K562 (cell line): ENCODE data around the gene CEACAM21. TPM values are rescaled to one million over a fixed set of nuclear protein-coding genes. Genes with fewer than 3 reads are reported as not detected.

Experiments used
- ATAC-seq: fragments of 200-7000 bp; cut with Tn5 transposase; 3 replicates; pipeline ENCODE4 v1.9.1; 2020; ENCODE audit warnings: moderate library complexity
- BruUV-seq: library from RNA; stranded (reverse); fragments of 400-500 nt; replicated peaks from 2 replicates; lab custom pipeline; 2021; lab: Mats Ljungman, UMichigan
- CTCF ChIA-PET: fragments of 300-600 bp; formaldehyde crosslinking; extraction: SDS; loops from one replicate; lab custom pipeline; 2021; ENCODE audit warnings: low intra/inter-chr PET ratio; lab: Yijun Ruan, JAX
- POLR2A ChIA-PET: fragments of 300-600, 350-650 bp; sonication (Branson Sonifier 250); formaldehyde crosslinking; extraction: SDS; loops from one replicate; lab custom pipeline; 2021; ENCODE audit warnings: antibody characterized with exemption, inconsistent platforms; lab: Yijun Ruan, JAX
- DNase-seq, 4 experiments: peaks; one replicate each; pipeline versions ENCODE4 v3.0.0 to v3.0.0-alpha.2; 2011 to 2018; ENCODE audit warnings: low spot score in 3 of 4, mixed read lengths in 3 of 4; ENCODE audit errors: extremely low read depth in 1 of 4
- FAIRE-seq: peaks from 2 replicates; lab custom pipeline; 2011; peaks lifted over from hg19 to GRCh38; lab: Jason Lieb, UNC
- H2AFZ ChIP-seq: 2 replicates; pipeline ENCODE4 v1.6.0; 2011; ENCODE audit warnings: low read depth, low read length, control low read depth, inconsistent platforms
- H3K27ac ChIP-seq: fragments of 200-600 bp; 3 replicates; pipeline ENCODE4 v1.8.0; 2011; ENCODE audit warnings: low read depth, mild to moderate bottlenecking, control low read depth, inconsistent platforms, low read length, moderate library complexity, mixed read lengths; ENCODE audit errors: extremely low read depth
- H3K27me3 ChIP-seq, 2 experiments: fragments of 300-600 bp in 1 of 2; 2 replicates in 1 of 2; 3 replicates in 1 of 2; pipeline versions ENCODE4 v1.6.0 to v1.8.0; 2011; ENCODE audit warnings: inconsistent platforms in 2 of 2, low read length in 2 of 2, mild to moderate bottlenecking in 1 of 2, mixed read lengths in 1 of 2, moderate library complexity in 1 of 2; ENCODE audit not compliant: control insufficient read depth in 2 of 2, insufficient read depth in 2 of 2
- H3K36me3 ChIP-seq: fragments of 300-600 bp; 3 replicates; pipeline ENCODE4 v1.8.0; 2011; ENCODE audit warnings: mild to moderate bottlenecking, low read length, inconsistent platforms; ENCODE audit not compliant: control insufficient read depth, insufficient read depth
- H3K4me1 ChIP-seq, 2 experiments: fragments of 200-600 bp in 1 of 2; replicated peaks in 1 of 2; 2 replicates in 1 of 2; 3 replicates in 1 of 2; pipeline versions ENCODE4 v1.5.1 to v1.8.0; 2011; ENCODE audit warnings: inconsistent platforms in 2 of 2, low read length in 2 of 2, mild to moderate bottlenecking in 1 of 2, mixed read lengths in 1 of 2, moderate library complexity in 1 of 2; ENCODE audit not compliant: control insufficient read depth in 2 of 2, insufficient read depth in 2 of 2
- H3K4me2 ChIP-seq: 2 replicates; pipeline ENCODE4 v1.6.1; 2011; ENCODE audit warnings: low read length, control low read depth, inconsistent platforms, mixed read lengths; ENCODE audit not compliant: insufficient read depth
- H3K4me3 ChIP-seq: fragments of 200-600 bp; sonication (generic), shearing (Covaris generic); 2 replicates; pipeline ENCODE4 v1.5.1; 2016; ENCODE audit warnings: control low read depth, inconsistent platforms
- H3K79me2 ChIP-seq: fragments of 200-600 bp; 3 replicates; pipeline ENCODE4 v1.8.0; 2011; ENCODE audit warnings: low read length, inconsistent platforms; ENCODE audit not compliant: control insufficient read depth, insufficient read depth
- H3K9ac ChIP-seq, 2 experiments: 2 replicates each; pipeline versions ENCODE4 v1.6.0 to v1.6.1; 2011; ENCODE audit warnings: low read depth in 2 of 2, low read length in 2 of 2, control low read depth in 1 of 2, inconsistent platforms in 1 of 2, mild to moderate bottlenecking in 1 of 2, mixed read lengths in 1 of 2; ENCODE audit not compliant: insufficient read depth in 1 of 2
- H3K9me1 ChIP-seq: one replicate; pipeline ENCODE4 v1.6.0; 2011; ENCODE audit warnings: inconsistent platforms, mild to moderate bottlenecking, low read length, moderate library complexity; ENCODE audit not compliant: control insufficient read depth, insufficient read depth
- H3K9me3 ChIP-seq: replicated peaks from 2 replicates; pipeline ENCODE4 v1.5.1; 2011; ENCODE audit warnings: low read depth, low read length, inconsistent platforms; ENCODE audit not compliant: control insufficient read depth, insufficient read depth
- H4K20me1 ChIP-seq: replicated peaks from 2 replicates; pipeline ENCODE4 v1.6.1; 2011; ENCODE audit warnings: low read length, inconsistent platforms, mixed read lengths; ENCODE audit not compliant: control insufficient read depth, insufficient read depth
- BCLAF1 ChIP-seq, 2 experiments: fragments of 450-650 bp in 1 of 2; IDR thresholded peaks; 2 replicates each; pipeline ENCODE4 v1.6.1; 2011 to 2017; ENCODE audit warnings: low read depth in 2 of 2, antibody characterized with exemption in 1 of 2, borderline replicate concordance in 1 of 2, low read length in 1 of 2, mild to moderate bottlenecking in 1 of 2, mixed read lengths in 1 of 2; ENCODE audit not compliant: control insufficient read depth in 1 of 2
- CBX2 ChIP-seq: fragments of 200-600 bp; sonication (generic); IDR thresholded peaks from one replicate; pipeline ENCODE4 v1.6.1; 2012; ENCODE audit warnings: mild to moderate bottlenecking, low read length, inconsistent platforms; ENCODE audit not compliant: insufficient read depth, poor library complexity, severe bottlenecking
- DNMT1 ChIP-seq: fragments of 450-650 bp; IDR thresholded peaks from 2 replicates; pipeline ENCODE4 v1.6.1; 2016; ENCODE audit warnings: antibody characterized with exemption, mild to moderate bottlenecking
- E2F8 ChIP-seq: fragments of 450-650 bp; IDR thresholded peaks from 2 replicates; pipeline ENCODE4 v1.7.1; 2018; ENCODE audit warnings: mild to moderate bottlenecking, low read depth; ENCODE audit not compliant: partially characterized antibody
- ESRRA ChIP-seq: fragments of 450-650 bp; IDR thresholded peaks from 2 replicates; pipeline ENCODE4 v1.6.1; 2014; ENCODE audit warnings: low read depth, mild to moderate bottlenecking, moderate library complexity, borderline replicate concordance
- FOXM1 ChIP-seq, 2 experiments: fragments of 450-650 bp in 1 of 2; sonication (generic) in 1 of 2; formaldehyde crosslinking in 1 of 2; IDR thresholded peaks; 2 replicates each; pipeline versions ENCODE4 v1.6.1 to v1.9.0; 2017 to 2022; ENCODE audit warnings: low read depth in 2 of 2, mild to moderate bottlenecking in 2 of 2, missing genetic modification reagents in 1 of 2, moderate library complexity in 1 of 2
- GATAD2A ChIP-seq: fragments of 450-650 bp; IDR thresholded peaks from 2 replicates; pipeline ENCODE4 v1.6.1; 2017
- KAT8 ChIP-seq: fragments of 450-650 bp; IDR thresholded peaks from 2 replicates; pipeline ENCODE4 v1.6.1; 2016; ENCODE audit warnings: low read depth, mild to moderate bottlenecking
- MYBL2 ChIP-seq, 2 experiments: fragments of 450-650 bp in 1 of 2; sonication (generic) in 1 of 2; formaldehyde crosslinking in 1 of 2; IDR thresholded peaks; 2 replicates each; pipeline versions ENCODE4 v1.6.1 to v1.8.1; 2017 to 2022; ENCODE audit warnings: borderline replicate concordance in 1 of 2, inconsistent platforms in 1 of 2, low read depth in 1 of 2, mild to moderate bottlenecking in 1 of 2, missing genetic modification reagents in 1 of 2, moderate library complexity in 1 of 2
- NR2C1 ChIP-seq, 2 experiments: fragments of 450-650 bp; IDR thresholded peaks; 2 replicates each; pipeline ENCODE4 v1.6.1; 2017; ENCODE audit warnings: mild to moderate bottlenecking in 2 of 2, antibody characterized with exemption in 1 of 2, inconsistent platforms in 1 of 2, missing compliant biosample characterization in 1 of 2, missing genetic modification characterization in 1 of 2
- NR2C2 ChIP-seq, 2 experiments: fragments of 200-800 bp in 1 of 2; sonication (Bioruptor generic) in 1 of 2; sonication (generic) in 1 of 2; formaldehyde crosslinking in 1 of 2; IDR thresholded peaks; 2 replicates each; pipeline versions ENCODE4 v1.6.1 to v1.8.0; 2016 to 2022; ENCODE audit warnings: mild to moderate bottlenecking in 1 of 2, missing compliant biosample characterization in 1 of 2, missing genetic modification characterization in 1 of 2, missing genetic modification reagents in 1 of 2
- SMARCC2 ChIP-seq: fragments of 450-650 bp; IDR thresholded peaks from 2 replicates; pipeline ENCODE4 v1.6.1; 2017; ENCODE audit warnings: antibody characterized with exemption, moderate library complexity, mild to moderate bottlenecking, low read depth
- TAF15 ChIP-seq: fragments of 200-400 bp; formaldehyde crosslinking; IDR thresholded peaks from 2 replicates; pipeline ENCODE4 v1.6.1; 2017; ENCODE audit warnings: mild to moderate bottlenecking, low read depth, low read length, moderate library complexity
- ZNF431 ChIP-seq: sonication (generic); formaldehyde crosslinking; IDR thresholded peaks from 2 replicates; pipeline ENCODE4 v1.8.0; 2022; ENCODE audit warnings: mild to moderate bottlenecking, missing genetic modification reagents
- ZNF445 ChIP-seq: fragments of 250-450 bp; sonication (Bioruptor Pico); IDR thresholded peaks from 2 replicates; pipeline ENCODE4 v1.4.0; 2020; ENCODE audit warnings: low read depth, mild to moderate bottlenecking, moderate library complexity
- WGBS: fragments of 100-300 bp; shearing (Covaris generic); methylation state at CpG from one replicate; pipeline ENCODE4 v1.1.6; 2016; ENCODE audit warnings: low coverage, mixed read lengths; ENCODE audit not compliant: insufficient coverage; ENCODE audit errors: missing lambda C conversion rate; 5-methylcytosine and 5-hydroxymethylcytosine counted together
- in situ Hi-C: fragments of 300-500 bp; cut with MboI; formaldehyde crosslinking; loops from 4 replicates; pipeline ENCODE4 v1.15.0; 2018; ENCODE audit warnings: inconsistent platforms, mixed read lengths
- intact Hi-C: fragments of 100-400 bp; cut with micrococcal nuclease; formaldehyde crosslinking; loops from 2 replicates; pipeline ENCODE4 v1.14.2; 2022
- polyA plus RNA-seq, 8 experiments: library from polyadenylated mRNA; depleted of rRNA in 4 of 8; stranded (reverse) in 5 of 8; unstranded in 3 of 8; fragments of >200 nt; fragmentation: Nextera tagmentation in 2 of 8; fragmentation: Illumina TruSeq in 1 of 8; extraction: Ambion mirVana in 2 of 8; extraction: Trizol in 1 of 8; gene quantifications; 2 replicates each; pipeline versions ENCODE4 v1.2.1 to v1.2.3, GENCODE V29; 2011 to 2014; ENCODE audit warnings: inconsistent platforms in 1 of 8, missing spikeins in 1 of 8
- total RNA-seq, 7 experiments: library from RNA; depleted of rRNA in 6 of 7; stranded (reverse); fragments of >200 nt in 6 of 7; fragmentation: Illumina TruSeq in 2 of 7; extraction: Trizol in 2 of 7; gene quantifications; 2 replicates each; pipeline versions ENCODE4 v1.2.1 to v1.2.3, GENCODE V29; 2011 to 2021; ENCODE audit warnings: low replicate concordance in 1 of 7

Gene CEACAM21
- total and polyA plus RNA-seq, 9 of the 15 experiments (the other 6 are each of a cell fraction or from before 2014, with no cell fraction given): 0.06 to 0.40 (median 0.18) TPM; not detected in 1

GRCh38 chr19:41542622-41543021 is 33.3 kb upstream of the CEACAM21 start:
- Histone ChIP-seq H3K27ac (no peak overlapping the region), H3K4me3 (no peak overlapping the region), H4K20me1 (no peaks in the 10 kb centered on the region), H3K9ac (no peak overlapping the region), H2AFZ (peak overlapping the region; percentile 47), H3K4me1 (peaks cover 0 to 3% of the 10 kb centered on the region in 2 experiments; a peak in 2 of 5 replicates), H3K9me1 (no peaks in the 10 kb centered on the region), H3K79me2 (no peaks in the 10 kb centered on the region), H3K4me2 (no peak overlapping the region), H3K27me3 (peaks cover 2 to 6% of the 10 kb centered on the region in 2 experiments; a peak in 2 of 5 replicates), H3K9me3 (no peaks in the 10 kb centered on the region), H3K36me3 (no peaks in the 10 kb centered on the region)
- DNase-seq (no peak), ATAC-seq (no peak), FAIRE-seq (no peak)
- ChIA-PET CTCF (interaction anchor here (0.7 to 1.8 kb wide), 4 partner anchors 29 to 95 kb away, joined by 5 to 10 read pairs (median 6); no protein-coding TSS in a partner anchor), POLR2A (no interaction called here)
- BruUV-seq: no TSS peak
- intact Hi-C loops: loop anchor here (1.0 kb wide), 1 partner anchor 21 kb away; no protein-coding TSS in a partner anchor
- in situ Hi-C loops: no loop called here
- WGBS: 6% methylated on average over 4 of the region's 4 CpGs
- TF ChIP-seq NR2C2 (CRISPR knock-in tag; IDR thresholded peaks at IDR 0.05) (no peak), NR2C2 (tag; IDR thresholded peaks at IDR 0.05) (peak; percentile 23; the same call in 1 of the 2 replicates), MYBL2 (IDR thresholded peaks at IDR 0.05; ENCODE audit: low read depth) (peak; percentile 75), MYBL2 (CRISPR knock-in tag; IDR thresholded peaks at IDR 0.05; ENCODE audit: borderline replicate concordance) (no peak), CBX2 (no peak), BCLAF1 (IDR thresholded peaks at IDR 0.05; ENCODE audit: borderline replicate concordance in 1 of 2, control insufficient read depth in 1 of 2, low read depth in 2 of 2, low read length in 1 of 2) (no peak), NR2C1 (IDR thresholded peaks at IDR 0.05) (peak; percentile 46; the same call in 1 of the 2 replicates), NR2C1 (tag; IDR thresholded peaks at IDR 0.05) (peak; percentile 59), SMARCC2 (no peak), ZNF445 (CRISPR knock-in tag) (no peak), ZNF431 (CRISPR knock-in tag) (no peak), KAT8 (no peak), ESRRA (no peak), DNMT1 (no peak), TAF15 (no peak), GATAD2A (no peak), FOXM1 (IDR thresholded peaks at IDR 0.05; ENCODE audit: low read depth) (peak; percentile 45; the same call in 1 of the 2 replicates), FOXM1 (CRISPR knock-in tag; IDR thresholded peaks at IDR 0.05; ENCODE audit: low read depth) (no peak), E2F8 (no peak)
